Measurements from ENCODE around the gene CDT1.
"Not testable (repeated sequence)": the region's sequence is repeated elsewhere in the genome, so short reads cannot be mapped to it uniquely, and the experiment has no call there.

The CDT1 gene

GRCh38 chr16:88768071-88768783, 35.4 kb upstream of the CDT1 start:
- in situ Hi-C loops (cut with MboI; ENCODE audit: low sequenced_read_pairs) = no loop called here

- in situ Hi-C loops (cut with MboI; ENCODE audit: low sequenced_read_pairs) = no loop called here
Observed at GRCh38 chr16:88769617-88770460, 33.8 kb upstream of the CDT1 start.

- in situ Hi-C loops (cut with MboI; ENCODE audit: low sequenced_read_pairs) = no loop called here
Observed at GRCh38 chr16:88770461-88771293, 32.9 kb upstream of the CDT1 start.

GRCh38 chr16:88771294-88771772, 32.3 kb upstream of the CDT1 start:
- in situ Hi-C loops (cut with MboI; ENCODE audit: low sequenced_read_pairs) = no loop called here

GRCh38 chr16:88771781-88772180, 31.8 kb upstream of the CDT1 start:
- in situ Hi-C loops (cut with MboI; ENCODE audit: low sequenced_read_pairs) = not testable (repeated sequence)

GRCh38 chr16:88772871-88773811, 30.4 kb upstream of the CDT1 start:
- in situ Hi-C loops (cut with MboI; ENCODE audit: low sequenced_read_pairs) = no loop called here

- in situ Hi-C loops (cut with MboI; ENCODE audit: low sequenced_read_pairs) = no loop called here
Observed at GRCh38 chr16:88773812-88774291, 29.7 kb upstream of the CDT1 start.

- in situ Hi-C loops (cut with MboI; ENCODE audit: low sequenced_read_pairs) = no loop called here
Observed at GRCh38 chr16:88774544-88775393, 28.8 kb upstream of the CDT1 start.

GRCh38 chr16:88775825-88776224, 27.8 kb upstream of the CDT1 start:
- in situ Hi-C loops (cut with MboI; ENCODE audit: low sequenced_read_pairs) = no loop called here

- in situ Hi-C loops (cut with MboI; ENCODE audit: low sequenced_read_pairs) = no loop called here
Observed at GRCh38 chr16:88777471-88778270, 25.9 kb upstream of the CDT1 start.

- in situ Hi-C loops (cut with MboI; ENCODE audit: low sequenced_read_pairs) = no loop called here
Observed at GRCh38 chr16:88778271-88778525, 25.4 kb upstream of the CDT1 start.

GRCh38 chr16:88778541-88779065, 25.0 kb upstream of the CDT1 start:
- in situ Hi-C loops (cut with MboI; ENCODE audit: low sequenced_read_pairs) = no loop called here

- in situ Hi-C loops (cut with MboI; ENCODE audit: low sequenced_read_pairs) = no loop called here
Observed at GRCh38 chr16:88779406-88780141, 24.0 kb upstream of the CDT1 start.

GRCh38 chr16:88780142-88781062, 23.2 kb upstream of the CDT1 start:
- in situ Hi-C loops (cut with MboI; ENCODE audit: low sequenced_read_pairs) = no loop called here

- in situ Hi-C loops (cut with MboI; ENCODE audit: low sequenced_read_pairs) = no loop called here
Observed at GRCh38 chr16:88781140-88782077, 22.2 kb upstream of the CDT1 start.
